CD4-positive, alpha-beta T cell treated with Interleukin-4 for 4 hours (primary cell): ENCODE data around the gene NBPF8.
"Not testable (repeated sequence)": the region's sequence is repeated elsewhere in the genome, so short reads cannot be mapped to it uniquely, and the experiment has no call there.

Source experiments
- DNase-seq: peaks from one replicate; pipeline ENCODE4 v3.0.0-alpha.2; 2020

The NBPF8 gene

GRCh38 chr1:120414911-120415480 is at the start of gene NBPF8:
NBPF8 (plus strand) TSS chr1:120415035; CDS start chr1:120436523, 21,488 bp downstream.
- peak; percentile 74 for DNase-seq

- not testable (repeated sequence) for DNase-seq
Observed at GRCh38 chr1:120367709-120368108, 47.1 kb upstream of the NBPF8 start.

GRCh38 chr1:120386651-120387050 is 28.2 kb upstream of the NBPF8 start:
- DNase-seq, result not testable (repeated sequence)

GRCh38 chr1:120388597-120389126 is 26.2 kb upstream of the NBPF8 start:
- DNase-seq, result peak; percentile 80

GRCh38 chr1:120391365-120391764 is 23.5 kb upstream of the NBPF8 start:
- DNase-seq, result not testable (repeated sequence)

- DNase-seq, result not testable (repeated sequence)
Observed at GRCh38 chr1:120393316-120394232, 21.3 kb upstream of the NBPF8 start.

- DNase-seq, result not testable (repeated sequence)
Observed at GRCh38 chr1:120405348-120405747, 9.5 kb upstream of the NBPF8 start.

GRCh38 chr1:120414451-120414850 is 384 bp upstream of the NBPF8 start:
- not testable (repeated sequence) for DNase-seq

- DNase-seq, result peak; percentile 43
Observed at GRCh38 chr1:120415492-120415961, 692 bp downstream of the NBPF8 start.

- not testable (repeated sequence) for DNase-seq
Observed at GRCh38 chr1:120425063-120425462, 10.2 kb downstream of the NBPF8 start.

- not testable (repeated sequence) for DNase-seq
Observed at GRCh38 chr1:120431626-120432025, 16.8 kb downstream of the NBPF8 start.

GRCh38 chr1:120433831-120434230 is 19.0 kb downstream of the NBPF8 start:
- DNase-seq, result not testable (repeated sequence)

GRCh38 chr1:120449124-120449523 is 34.3 kb downstream of the NBPF8 start:
- peak; percentile 1 for DNase-seq
